ENCODE results near the gene H2BK1.

Gene H2BK1

DNA sequence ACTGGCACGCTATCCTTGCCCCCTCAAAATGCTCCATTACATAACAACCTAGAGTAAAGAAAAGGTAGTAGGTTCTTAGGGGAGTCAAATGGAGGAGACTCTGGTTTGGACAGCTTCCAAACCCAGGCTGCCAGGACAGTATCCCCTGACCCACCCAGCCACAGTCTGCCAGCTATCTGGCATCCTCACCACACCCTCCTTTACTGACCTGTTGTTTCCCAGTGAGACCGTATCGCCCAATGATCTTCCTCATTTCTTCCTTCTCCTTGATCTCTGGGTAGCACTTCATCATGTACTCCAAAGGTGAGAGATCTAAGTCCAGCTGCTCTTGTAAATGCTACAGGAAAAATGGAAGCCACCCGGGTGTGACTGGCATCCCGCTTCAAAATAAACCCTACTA lies 5.1 kb upstream of the H2BK1 start:
- Histone ChIP-seq H3K4me3 (ENCODE audit: low read length) (no peak overlapping the region), H3K9me3 (ENCODE audit: control insufficient read depth, insufficient read depth, low read length) (no peaks in the 10 kb centered on the region), H3K27me3 (ENCODE audit: control insufficient read depth, insufficient read depth, low read length) (no peaks in the 10 kb centered on the region), H3K36me3 (ENCODE audit: control insufficient read depth, insufficient read depth, low read length) (peaks cover 37% of the 10 kb centered on the region), H3K27ac (ENCODE audit: low read length) (no peak overlapping the region), H3K4me1 (ENCODE audit: control insufficient read depth, insufficient read depth, low read length) (peaks cover 5% of the 10 kb centered on the region)
- WGBS (ENCODE audit: insufficient coverage, insufficient read length), result no CpG with 5 or more reads among the region's 5 CpGs
- no peak for DNase-seq (ENCODE audit: low read depth, low spot score)

DNA sequence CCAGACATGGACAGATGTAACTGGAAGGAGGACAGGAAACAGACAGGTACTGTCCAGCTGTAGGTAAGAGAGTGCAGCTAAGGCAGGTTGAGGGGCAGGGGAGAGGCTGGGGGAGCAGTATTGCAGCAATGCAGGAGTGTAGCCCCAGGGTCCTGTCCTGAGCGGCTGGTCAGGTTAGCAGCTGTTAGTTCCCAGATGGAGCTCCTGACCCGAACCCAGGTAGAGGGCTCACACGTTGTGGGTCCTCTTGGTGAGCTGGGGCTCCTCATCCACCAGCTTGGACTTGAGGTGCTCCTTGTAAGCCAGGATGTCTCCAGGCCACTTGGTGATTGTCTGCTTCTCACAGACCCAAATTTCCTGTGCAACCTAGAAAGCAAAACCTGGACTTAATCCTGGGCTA lies 3.5 kb upstream of the H2BK1 start:
- Histone ChIP-seq H3K36me3 (ENCODE audit: control insufficient read depth, insufficient read depth, low read length) (peaks cover 31% of the 10 kb centered on the region), H3K4me3 (ENCODE audit: low read length) (no peak overlapping the region), H3K4me1 (ENCODE audit: control insufficient read depth, insufficient read depth, low read length) (peaks cover 6% of the 10 kb centered on the region), H3K9me3 (ENCODE audit: control insufficient read depth, insufficient read depth, low read length) (no peaks in the 10 kb centered on the region), H3K27me3 (ENCODE audit: control insufficient read depth, insufficient read depth, low read length) (no peaks in the 10 kb centered on the region), H3K27ac (ENCODE audit: low read length) (no peak overlapping the region)
- no CpG with 5 or more reads among the region's 3 CpGs for WGBS (ENCODE audit: insufficient coverage, insufficient read length)
- DNase-seq (ENCODE audit: low read depth, low spot score), result no peak

DNA sequence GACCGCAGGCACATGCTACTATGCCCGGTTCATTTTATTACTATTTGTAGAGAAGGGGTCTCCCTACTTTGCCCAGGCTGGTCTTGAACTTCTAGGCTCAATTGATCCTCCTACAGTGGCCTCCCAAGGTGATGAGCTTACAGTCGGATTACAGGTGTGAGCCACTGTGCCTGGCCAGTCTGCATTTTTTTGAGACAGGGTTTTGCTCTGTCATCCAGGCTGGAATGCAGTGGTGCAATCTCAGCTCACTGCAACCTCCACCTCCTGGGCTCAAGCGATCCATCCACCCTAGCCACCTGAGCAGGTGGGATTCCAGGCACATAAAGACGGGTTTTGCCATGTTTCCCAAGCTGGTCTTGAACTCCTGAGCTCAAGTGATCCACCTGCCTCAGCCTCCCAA lies 2.3 kb upstream of the H2BK1 start:
- peaks cover 20% of the 10 kb centered on the region for H3K36me3 ChIP-seq (ENCODE audit: control insufficient read depth, insufficient read depth, low read length)
- H3K27me3 ChIP-seq (ENCODE audit: control insufficient read depth, insufficient read depth, low read length), result no peaks in the 10 kb centered on the region
- no CpG with 5 or more reads among the region's 5 CpGs for WGBS (ENCODE audit: insufficient coverage, insufficient read length)
- H3K4me3 ChIP-seq (ENCODE audit: low read length), result no peak overlapping the region
- peaks cover 6% of the 10 kb centered on the region for H3K4me1 ChIP-seq (ENCODE audit: control insufficient read depth, insufficient read depth, low read length)
- no peak for DNase-seq (ENCODE audit: low read depth, low spot score)
- no peak overlapping the region for H3K27ac ChIP-seq (ENCODE audit: low read length)
- no peaks in the 10 kb centered on the region for H3K9me3 ChIP-seq (ENCODE audit: control insufficient read depth, insufficient read depth, low read length)

DNA sequence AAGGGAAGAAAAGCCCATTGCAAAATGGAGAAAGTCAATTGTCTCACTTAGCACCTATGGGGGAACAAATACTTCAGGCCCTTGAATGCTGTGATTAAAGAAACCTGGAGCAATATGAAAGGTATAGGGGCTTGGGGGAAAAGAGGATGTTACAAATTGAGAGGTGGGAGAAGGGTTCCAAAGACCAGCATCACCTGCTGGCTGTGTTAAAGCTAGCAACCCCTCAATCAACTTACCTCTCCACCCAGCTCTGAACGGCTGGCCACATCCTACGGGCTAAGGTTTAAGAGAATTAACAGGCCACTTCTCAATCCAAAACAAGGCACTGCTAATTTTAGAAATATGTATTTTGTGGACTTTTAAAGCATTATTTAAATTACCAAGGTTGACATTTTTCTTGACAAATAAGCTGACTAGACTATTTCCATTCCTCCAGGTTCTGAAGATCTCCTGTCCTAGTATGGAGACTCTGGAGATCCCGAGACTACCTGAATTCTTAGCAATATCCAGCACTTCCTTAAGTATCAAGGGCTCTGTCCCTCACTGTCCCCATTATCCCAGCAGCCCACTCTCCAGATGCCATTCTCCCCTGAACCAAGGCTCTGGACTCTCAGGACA lies 976 bp upstream of the H2BK1 start:
- H3K36me3 ChIP-seq (ENCODE audit: control insufficient read depth, insufficient read depth, low read length), result peaks cover 20% of the 10 kb centered on the region

DNA sequence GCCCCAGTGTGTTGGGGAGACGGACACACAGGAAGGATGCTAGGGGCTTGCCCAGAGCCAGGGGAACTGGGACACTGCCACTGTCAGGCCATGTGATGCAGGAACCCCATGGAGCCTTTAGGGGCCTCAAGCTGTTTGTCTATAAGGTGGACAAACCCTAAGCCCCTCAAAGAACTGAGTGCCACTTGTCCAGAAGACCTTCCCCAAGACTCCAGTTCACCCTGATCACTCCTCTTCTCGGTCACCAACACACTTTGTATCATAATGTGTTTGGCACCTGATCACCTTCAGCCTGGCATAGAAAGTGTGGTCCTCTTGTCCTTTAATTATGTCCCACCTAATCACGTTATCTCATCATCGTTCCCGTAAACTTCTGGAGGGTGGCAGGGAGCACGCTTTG lies 700 bp downstream of the H2BK1 start:
- Histone ChIP-seq H3K4me3 (ENCODE audit: low read length) (no peak overlapping the region), H3K27ac (ENCODE audit: low read length) (no peak overlapping the region), H3K27me3 (ENCODE audit: control insufficient read depth, insufficient read depth, low read length) (no peaks in the 10 kb centered on the region), H3K9me3 (ENCODE audit: control insufficient read depth, insufficient read depth, low read length) (no peaks in the 10 kb centered on the region), H3K36me3 (ENCODE audit: control insufficient read depth, insufficient read depth, low read length) (peaks cover 10% of the 10 kb centered on the region), H3K4me1 (ENCODE audit: control insufficient read depth, insufficient read depth, low read length) (peaks cover 6% of the 10 kb centered on the region)
- DNase-seq (ENCODE audit: low read depth, low spot score), result no peak
- WGBS (ENCODE audit: insufficient coverage, insufficient read length), result no CpG with 5 or more reads among the region's 6 CpGs

More for the DNA sequence above, 976 bp upstream of the H2BK1 start:
- H3K27me3 ChIP-seq (ENCODE audit: control insufficient read depth, insufficient read depth, low read length), result no peaks in the 10 kb centered on the region
- WGBS (ENCODE audit: insufficient coverage, insufficient read length), result no CpG with 5 or more reads among the region's 3 CpGs
- no peaks in the 10 kb centered on the region for H3K9me3 ChIP-seq (ENCODE audit: control insufficient read depth, insufficient read depth, low read length)
- DNase-seq (ENCODE audit: low read depth, low spot score), result no peak
- no peak overlapping the region for H3K27ac ChIP-seq (ENCODE audit: low read length)
- peaks cover 6% of the 10 kb centered on the region for H3K4me1 ChIP-seq (ENCODE audit: control insufficient read depth, insufficient read depth, low read length)
- H3K4me3 ChIP-seq (ENCODE audit: low read length), result no peak overlapping the region

DNA sequence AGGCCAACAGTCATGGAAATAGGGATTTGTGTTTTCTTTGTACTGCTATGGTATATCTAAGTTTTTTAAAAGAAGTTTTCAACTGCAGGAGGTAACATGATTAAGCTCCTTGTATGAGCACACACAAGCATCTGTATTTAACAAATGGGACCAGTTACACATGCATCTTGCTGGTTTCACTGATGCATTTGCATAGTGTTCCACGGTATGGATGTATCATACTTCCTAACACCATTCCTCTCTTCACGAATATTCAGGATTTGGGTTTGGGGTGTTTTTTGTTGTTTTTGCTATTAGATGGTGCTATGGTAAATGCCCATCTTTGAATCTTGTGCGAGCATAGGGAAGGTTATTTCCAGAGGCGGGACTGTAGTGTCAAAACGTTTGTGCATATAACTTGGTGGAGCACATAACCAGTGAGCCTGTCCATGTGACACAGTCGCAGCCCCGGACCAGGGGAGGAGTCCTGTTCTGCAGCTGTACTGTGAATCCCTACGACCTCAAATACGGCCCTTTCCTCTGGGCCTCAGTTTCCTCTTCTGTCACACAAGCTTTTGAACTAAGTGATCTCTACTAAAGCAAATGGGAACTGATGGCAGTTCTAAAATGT lies 1.9 kb downstream of the H2BK1 start:
- no CpG with 5 or more reads among the region's 9 CpGs for WGBS (ENCODE audit: insufficient coverage, insufficient read length)
- Histone ChIP-seq H3K27ac (ENCODE audit: low read length) (no peak overlapping the region), H3K9me3 (ENCODE audit: control insufficient read depth, insufficient read depth, low read length) (no peaks in the 10 kb centered on the region), H3K27me3 (ENCODE audit: control insufficient read depth, insufficient read depth, low read length) (no peaks in the 10 kb centered on the region), H3K4me3 (ENCODE audit: low read length) (no peak overlapping the region), H3K36me3 (ENCODE audit: control insufficient read depth, insufficient read depth, low read length) (no peaks in the 10 kb centered on the region), H3K4me1 (ENCODE audit: control insufficient read depth, insufficient read depth, low read length) (peaks cover 6% of the 10 kb centered on the region)
- DNase-seq (ENCODE audit: low read depth, low spot score), result no peak

DNA sequence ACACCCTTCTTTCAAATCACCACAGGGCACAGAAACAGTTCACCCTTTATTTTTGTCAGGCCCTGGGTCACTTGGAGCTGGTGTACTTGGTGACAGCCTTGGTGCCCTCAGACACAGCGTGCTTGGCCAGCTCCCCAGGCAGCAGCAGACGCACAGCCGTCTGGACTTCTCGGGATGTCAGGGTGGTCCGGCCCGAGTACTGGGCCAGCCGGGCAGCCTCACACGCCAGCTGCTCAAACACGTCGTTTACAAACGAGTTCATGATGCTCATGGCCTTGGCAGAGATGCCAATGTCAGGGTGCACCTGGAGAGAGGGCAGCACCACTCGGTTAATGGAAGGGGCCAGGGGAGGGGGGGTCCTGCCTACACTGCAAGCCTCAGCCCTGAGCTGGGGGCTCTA lies 2.5 kb downstream of the H2BK1 start:
- H3K36me3 ChIP-seq (ENCODE audit: control insufficient read depth, insufficient read depth, low read length), result no peaks in the 10 kb centered on the region
- H3K4me1 ChIP-seq (ENCODE audit: control insufficient read depth, insufficient read depth, low read length), result peaks cover 6% of the 10 kb centered on the region
- H3K9me3 ChIP-seq (ENCODE audit: control insufficient read depth, insufficient read depth, low read length), result no peaks in the 10 kb centered on the region
- WGBS (ENCODE audit: insufficient coverage, insufficient read length), result no CpG with 5 or more reads among the region's 12 CpGs
- no peaks in the 10 kb centered on the region for H3K27me3 ChIP-seq (ENCODE audit: control insufficient read depth, insufficient read depth, low read length)
- no peak overlapping the region for H3K4me3 ChIP-seq (ENCODE audit: low read length)
- H3K27ac ChIP-seq (ENCODE audit: low read length), result no peak overlapping the region
- no peak for DNase-seq (ENCODE audit: low read depth, low spot score)

DNA sequence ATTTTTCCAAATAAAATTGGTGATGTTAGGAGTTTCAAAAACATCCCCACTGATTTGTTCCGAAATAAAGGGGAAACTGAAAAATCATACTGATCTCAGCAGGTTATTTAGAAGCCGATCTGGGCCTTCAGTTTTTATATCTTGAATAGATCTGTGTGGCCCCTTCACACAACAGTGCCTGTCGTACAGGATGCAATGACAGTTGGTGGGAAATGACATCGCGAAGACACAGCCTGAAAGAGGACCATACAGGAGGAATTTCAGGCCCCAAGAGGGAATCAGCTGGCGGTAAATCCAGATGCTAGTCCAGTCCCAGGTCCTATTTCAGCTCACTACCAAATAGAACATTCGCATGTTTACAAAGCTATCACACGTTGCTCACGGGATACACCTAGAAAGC lies 3.0 kb downstream of the H2BK1 start:
- H3K9me3 ChIP-seq (ENCODE audit: control insufficient read depth, insufficient read depth, low read length), result no peaks in the 10 kb centered on the region
- H3K27ac ChIP-seq (ENCODE audit: low read length), result no peak overlapping the region
- H3K36me3 ChIP-seq (ENCODE audit: control insufficient read depth, insufficient read depth, low read length), result no peaks in the 10 kb centered on the region
- no peak for DNase-seq (ENCODE audit: low read depth, low spot score)
- no CpG with 5 or more reads among the region's 9 CpGs for WGBS (ENCODE audit: insufficient coverage, insufficient read length)
- H3K4me1 ChIP-seq (ENCODE audit: control insufficient read depth, insufficient read depth, low read length), result peaks cover 6% of the 10 kb centered on the region
- no peaks in the 10 kb centered on the region for H3K27me3 ChIP-seq (ENCODE audit: control insufficient read depth, insufficient read depth, low read length)
- no peak overlapping the region for H3K4me3 ChIP-seq (ENCODE audit: low read length)

DNA sequence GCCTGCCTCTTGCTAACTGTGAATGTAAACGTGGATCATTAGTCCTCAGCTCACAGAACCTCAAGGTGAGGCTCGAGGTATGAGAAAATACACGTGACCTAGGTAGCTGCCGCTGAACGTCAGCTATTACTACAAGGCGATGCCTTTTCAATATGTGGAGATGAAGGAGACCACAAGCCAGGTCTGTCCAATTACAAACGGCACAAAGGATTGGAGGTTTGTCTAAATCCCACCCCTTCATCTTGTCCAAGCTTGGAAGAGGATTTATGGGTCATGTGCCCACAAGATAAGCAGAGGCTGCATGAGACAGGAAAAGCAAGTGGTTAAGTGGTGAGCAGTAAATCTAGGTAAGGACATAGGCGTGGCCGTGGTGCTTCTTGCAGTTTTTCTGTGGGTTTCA lies 3.4 kb downstream of the H2BK1 start:
- WGBS (ENCODE audit: insufficient coverage, insufficient read length), result no CpG with 5 or more reads among the region's 9 CpGs
- DNase-seq (ENCODE audit: low read depth, low spot score), result no peak

DNA sequence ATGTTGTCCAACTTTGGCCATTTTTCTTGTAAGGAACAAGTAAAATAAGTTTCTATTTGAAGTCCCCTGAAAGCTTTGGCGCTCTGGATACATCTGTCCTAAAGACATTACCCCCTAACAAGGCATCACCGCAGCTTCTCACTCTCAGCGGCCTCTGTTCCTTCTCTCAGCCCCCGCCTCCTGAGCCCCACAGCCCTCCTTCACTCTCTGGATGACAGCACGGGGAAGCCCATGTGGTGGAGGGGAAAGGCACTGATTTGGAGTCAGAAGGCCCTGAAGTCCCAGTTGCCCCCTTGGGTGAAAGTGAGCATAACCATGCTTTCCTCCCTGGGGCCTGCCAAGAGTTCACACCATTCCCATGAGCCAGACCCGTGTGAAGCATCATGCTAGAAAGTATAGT lies 4.6 kb downstream of the H2BK1 start:
- Histone ChIP-seq H3K27me3 (ENCODE audit: control insufficient read depth, insufficient read depth, low read length) (no peaks in the 10 kb centered on the region), H3K4me1 (ENCODE audit: control insufficient read depth, insufficient read depth, low read length) (peaks cover 4% of the 10 kb centered on the region), H3K4me3 (ENCODE audit: low read length) (no peak overlapping the region), H3K9me3 (ENCODE audit: control insufficient read depth, insufficient read depth, low read length) (no peaks in the 10 kb centered on the region), H3K36me3 (ENCODE audit: control insufficient read depth, insufficient read depth, low read length) (no peaks in the 10 kb centered on the region), H3K27ac (ENCODE audit: low read length) (no peak overlapping the region)
- no CpG with 5 or more reads among the region's 6 CpGs for WGBS (ENCODE audit: insufficient coverage, insufficient read length)
- no peak for DNase-seq (ENCODE audit: low read depth, low spot score)

More for the DNA sequence above, 3.4 kb downstream of the H2BK1 start:
- H3K4me3 ChIP-seq (ENCODE audit: low read length), result no peak overlapping the region
- H3K36me3 ChIP-seq (ENCODE audit: control insufficient read depth, insufficient read depth, low read length), result no peaks in the 10 kb centered on the region
- no peak overlapping the region for H3K27ac ChIP-seq (ENCODE audit: low read length)
- peaks cover 6% of the 10 kb centered on the region for H3K4me1 ChIP-seq (ENCODE audit: control insufficient read depth, insufficient read depth, low read length)
- H3K27me3 ChIP-seq (ENCODE audit: control insufficient read depth, insufficient read depth, low read length), result no peaks in the 10 kb centered on the region
- H3K9me3 ChIP-seq (ENCODE audit: control insufficient read depth, insufficient read depth, low read length), result no peaks in the 10 kb centered on the region

Measured in iPS DF 6.9 (cell line).